Lower leg skin (tissue), 3 donors: ENCODE data around the gene WSCD1.

Experiments used
- POLR2A ChIP-seq, 2 donors: fragments of 450-650 bp; IDR thresholded peaks; one replicate each; pipeline ENCODE4 v1.6.1; 2016 to 2017; ENCODE audit warnings: antibody characterized with exemption in 2 of 2, mild to moderate bottlenecking in 1 of 2, moderate library complexity in 1 of 2
- TF ChIP-seq, protein P1 (sequence below), 3 donors: fragments of 450-650 bp; IDR thresholded peaks; one replicate each; pipeline ENCODE4 v1.5.1; 2016; ENCODE audit warnings: antibody characterized with exemption in 3 of 3, mild to moderate bottlenecking in 3 of 3, moderate library complexity in 2 of 3

- TF ChIP-seq, protein P1, sequence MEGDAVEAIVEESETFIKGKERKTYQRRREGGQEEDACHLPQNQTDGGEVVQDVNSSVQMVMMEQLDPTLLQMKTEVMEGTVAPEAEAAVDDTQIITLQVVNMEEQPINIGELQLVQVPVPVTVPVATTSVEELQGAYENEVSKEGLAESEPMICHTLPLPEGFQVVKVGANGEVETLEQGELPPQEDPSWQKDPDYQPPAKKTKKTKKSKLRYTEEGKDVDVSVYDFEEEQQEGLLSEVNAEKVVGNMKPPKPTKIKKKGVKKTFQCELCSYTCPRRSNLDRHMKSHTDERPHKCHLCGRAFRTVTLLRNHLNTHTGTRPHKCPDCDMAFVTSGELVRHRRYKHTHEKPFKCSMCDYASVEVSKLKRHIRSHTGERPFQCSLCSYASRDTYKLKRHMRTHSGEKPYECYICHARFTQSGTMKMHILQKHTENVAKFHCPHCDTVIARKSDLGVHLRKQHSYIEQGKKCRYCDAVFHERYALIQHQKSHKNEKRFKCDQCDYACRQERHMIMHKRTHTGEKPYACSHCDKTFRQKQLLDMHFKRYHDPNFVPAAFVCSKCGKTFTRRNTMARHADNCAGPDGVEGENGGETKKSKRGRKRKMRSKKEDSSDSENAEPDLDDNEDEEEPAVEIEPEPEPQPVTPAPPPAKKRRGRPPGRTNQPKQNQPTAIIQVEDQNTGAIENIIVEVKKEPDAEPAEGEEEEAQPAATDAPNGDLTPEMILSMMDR (IDR thresholded peaks at IDR 0.05): no peak
- no peak for TF ChIP-seq POLR2A (IDR thresholded peaks at IDR 0.05)
Observed at GRCh38 chr17:6100146-6100545, 30.0 kb downstream of the WSCD1 start.
